GM21423 (cell line): ENCODE measurements around the gene ADAMTSL5.

ENCODE experiments used
- ATAC-seq: cut with Tn5 transposase; IDR thresholded peaks from one replicate; pipeline ENCODE4 v1.9.1; 2021; ENCODE audit warnings: mild to moderate bottlenecking, moderate library complexity; ENCODE audit not compliant: unreplicated experiment

The ADAMTSL5 gene

DNA sequence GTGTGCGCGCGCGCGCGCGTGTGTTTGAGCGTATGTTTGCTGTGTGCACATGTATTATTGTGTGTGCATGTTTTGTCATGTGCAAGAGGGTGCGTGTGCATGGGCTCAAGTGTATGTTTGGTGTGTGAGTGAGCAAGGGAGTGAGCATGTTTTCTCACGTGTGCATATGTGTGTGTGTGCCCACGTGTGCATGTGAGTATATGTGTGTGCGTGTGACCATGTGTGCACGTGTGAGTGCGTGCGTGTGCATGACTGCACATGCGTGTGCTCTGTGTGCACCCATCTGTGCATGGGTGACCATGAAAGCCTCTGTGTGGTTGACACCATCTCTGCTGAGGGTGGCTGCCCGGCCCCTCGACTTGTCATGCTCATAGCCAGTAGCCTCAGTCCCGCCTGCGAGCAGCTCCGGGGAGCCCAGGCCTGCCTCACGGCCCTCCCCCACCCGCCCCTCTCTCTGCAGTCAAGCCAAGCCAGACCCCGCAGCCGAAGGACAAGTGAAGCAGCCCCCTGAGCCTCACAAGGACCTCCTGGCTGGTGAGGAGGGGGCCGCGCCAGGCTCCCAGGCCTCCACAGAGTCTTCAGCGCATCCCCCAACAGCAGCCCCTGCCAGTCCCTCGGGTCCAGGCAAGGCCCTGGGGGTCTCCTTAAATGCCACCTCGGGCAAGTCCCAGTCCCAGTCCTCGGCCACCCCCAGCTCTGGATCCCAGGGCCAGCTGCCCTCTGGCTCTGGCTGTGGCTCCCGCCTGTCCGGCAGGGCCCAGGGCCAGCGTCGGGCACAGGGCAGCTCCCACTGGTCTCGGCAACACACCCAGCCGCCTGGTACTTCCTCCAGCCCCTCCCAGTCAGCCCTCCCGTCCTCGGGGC, 15.9 kb downstream of the ADAMTSL5 start:
- no peak for ATAC-seq

DNA sequence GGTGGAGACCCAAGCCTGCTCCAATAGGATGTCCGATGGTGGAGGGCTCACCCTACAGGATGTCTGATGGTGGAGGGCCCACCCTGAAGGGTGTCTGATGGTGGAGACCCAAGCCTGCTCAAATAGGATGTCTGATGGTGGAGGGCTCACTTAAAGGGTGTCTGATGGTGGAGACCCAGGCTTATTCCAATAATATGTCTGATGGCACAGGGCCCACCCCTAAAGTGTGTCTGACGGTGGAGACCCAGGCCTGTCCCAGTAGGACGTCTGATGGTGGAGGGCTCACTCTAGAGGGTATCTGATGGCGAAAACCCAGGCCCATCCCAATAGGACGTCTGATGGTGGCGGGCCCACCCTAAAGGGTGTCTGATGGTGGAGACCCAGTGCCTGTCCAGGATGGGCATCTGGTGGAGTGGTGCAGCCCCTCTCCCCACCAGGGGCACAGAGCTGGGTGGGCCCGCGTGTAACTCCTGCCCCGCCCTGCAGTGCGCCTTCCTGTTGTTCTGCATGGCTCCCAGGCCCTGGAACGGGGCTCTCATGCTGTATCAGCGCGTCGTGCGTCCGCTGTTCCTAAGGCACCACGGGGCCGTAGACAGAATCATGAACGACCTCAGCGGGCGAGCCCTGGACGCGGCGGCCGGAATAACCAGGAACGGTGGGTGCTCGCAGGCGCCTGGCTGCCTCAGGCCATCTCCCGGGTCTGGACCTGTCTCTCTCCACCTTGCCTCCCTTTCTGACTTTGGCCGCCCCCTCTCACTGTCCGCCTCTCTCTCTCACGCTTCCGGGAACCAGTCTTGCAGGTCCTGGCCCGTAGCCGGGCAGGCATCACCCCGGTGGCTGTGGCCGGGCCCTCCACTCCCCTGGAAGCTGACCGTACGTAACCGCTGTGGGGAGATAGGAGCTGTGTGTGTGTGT, 16.8 kb downstream of the ADAMTSL5 start:
- no peak for ATAC-seq

DNA sequence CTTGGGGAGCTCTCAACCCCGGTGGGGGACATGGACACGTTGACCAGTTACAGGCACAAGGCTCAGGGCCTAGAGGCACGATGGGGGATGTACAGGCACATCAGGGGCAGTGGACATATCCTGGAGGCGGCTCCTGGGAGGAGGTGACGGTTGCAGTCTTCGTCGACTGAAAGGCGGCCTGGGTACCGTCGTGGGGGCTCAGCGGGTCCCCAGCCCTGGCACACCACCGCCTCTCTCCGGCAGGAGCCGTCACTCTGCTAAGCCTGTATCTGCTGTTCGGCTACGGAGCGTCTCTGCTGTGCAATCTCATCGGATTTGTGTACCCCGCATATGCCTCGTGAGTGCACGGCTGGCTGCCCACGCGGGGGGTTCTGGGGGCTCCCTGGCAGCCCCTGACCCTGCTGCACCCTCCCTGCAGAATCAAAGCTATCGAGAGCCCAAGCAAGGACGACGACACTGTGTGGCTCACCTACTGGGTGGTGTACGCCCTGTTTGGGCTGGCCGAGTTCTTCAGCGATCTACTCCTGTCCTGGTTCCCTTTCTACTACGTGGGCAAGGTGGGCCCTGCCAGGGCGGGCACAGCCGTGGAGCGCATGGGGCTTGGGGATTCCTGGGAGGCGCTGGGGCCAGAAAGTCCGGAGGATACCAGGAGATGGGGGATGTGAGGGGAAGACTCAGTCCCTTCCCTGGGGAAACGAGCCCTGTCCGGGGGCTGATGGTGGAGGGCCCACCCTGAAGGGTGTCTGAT, 17.6 kb downstream of the ADAMTSL5 start:
- no peak for ATAC-seq

DNA sequence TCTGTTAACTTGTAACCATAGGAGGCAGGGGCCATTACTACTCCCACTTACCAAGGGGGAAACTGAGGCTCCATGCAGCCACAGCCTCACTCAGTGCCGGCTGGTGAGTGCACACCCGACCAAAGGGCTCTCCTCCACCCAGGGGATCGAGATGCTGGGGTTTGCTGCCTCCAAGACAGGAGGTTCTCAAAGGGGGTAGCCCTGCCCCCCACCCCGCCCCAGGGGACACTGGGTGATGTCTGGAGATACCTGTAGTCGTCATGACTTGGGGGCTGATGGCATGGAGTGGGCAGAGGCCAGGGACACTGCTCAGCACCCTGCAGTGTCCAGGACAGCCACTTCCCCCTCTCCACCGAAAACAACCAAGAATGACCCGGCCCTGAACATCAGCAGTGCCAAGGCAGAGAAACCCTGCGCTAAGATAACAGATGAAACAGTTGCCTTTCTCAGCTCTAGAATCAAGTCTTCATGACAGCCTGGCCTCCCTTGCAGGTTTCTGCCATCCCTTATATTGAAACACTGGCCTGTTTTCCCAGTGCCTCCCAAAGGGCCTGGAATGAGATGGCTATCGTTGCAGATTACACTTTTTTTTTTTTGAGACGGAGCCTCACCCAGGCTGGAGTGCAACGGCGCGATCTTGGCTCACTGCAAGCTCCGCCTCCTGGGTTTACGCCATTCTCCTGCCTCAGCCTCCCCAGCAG, 18.6 kb downstream of the ADAMTSL5 start:
- ATAC-seq, result no peak

DNA sequence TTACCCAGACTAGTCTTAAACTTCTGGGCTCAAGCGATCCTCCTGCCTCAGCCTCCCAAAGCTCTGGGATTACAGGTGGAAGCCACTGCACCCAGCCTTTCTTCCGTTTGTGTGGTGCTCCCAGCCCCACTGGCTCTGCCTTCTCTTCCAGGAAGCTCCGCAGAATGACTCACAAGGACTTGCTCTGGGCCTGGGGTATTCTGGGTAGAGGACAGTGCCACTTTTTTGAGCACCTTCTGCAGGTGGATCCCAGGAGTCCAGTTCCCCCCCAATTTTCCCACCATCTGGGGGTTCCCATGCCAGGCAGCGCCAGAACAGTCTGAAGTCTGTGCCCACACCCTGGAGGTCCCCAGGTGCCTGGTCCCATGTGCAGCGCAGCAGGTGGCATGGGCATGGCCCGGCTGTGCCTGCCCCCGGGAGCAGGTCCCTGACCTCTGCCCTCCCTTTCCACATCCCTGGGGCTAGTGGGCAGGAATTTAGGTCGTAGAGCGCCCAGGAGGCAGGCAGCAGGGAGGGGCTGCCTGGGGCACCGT, 20.3 kb downstream of the ADAMTSL5 start:
- no peak for ATAC-seq

DNA sequence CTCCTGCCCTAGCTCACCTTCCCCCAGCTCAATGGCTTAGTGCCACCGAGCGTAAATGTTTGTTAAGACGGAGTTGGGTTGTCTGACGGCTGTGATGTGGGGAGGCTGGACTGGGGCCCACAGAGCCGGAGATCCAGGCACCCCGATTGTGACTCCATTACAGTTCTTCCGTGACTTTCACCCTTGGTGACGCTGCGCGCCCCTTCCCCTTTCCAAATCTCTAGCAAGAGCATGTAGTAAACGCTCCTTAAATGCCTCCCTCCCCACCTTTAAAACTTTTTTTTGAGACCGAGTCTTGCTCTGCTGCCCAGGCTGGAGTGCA, 21.0 kb downstream of the ADAMTSL5 start:
- ATAC-seq, result no peak

DNA sequence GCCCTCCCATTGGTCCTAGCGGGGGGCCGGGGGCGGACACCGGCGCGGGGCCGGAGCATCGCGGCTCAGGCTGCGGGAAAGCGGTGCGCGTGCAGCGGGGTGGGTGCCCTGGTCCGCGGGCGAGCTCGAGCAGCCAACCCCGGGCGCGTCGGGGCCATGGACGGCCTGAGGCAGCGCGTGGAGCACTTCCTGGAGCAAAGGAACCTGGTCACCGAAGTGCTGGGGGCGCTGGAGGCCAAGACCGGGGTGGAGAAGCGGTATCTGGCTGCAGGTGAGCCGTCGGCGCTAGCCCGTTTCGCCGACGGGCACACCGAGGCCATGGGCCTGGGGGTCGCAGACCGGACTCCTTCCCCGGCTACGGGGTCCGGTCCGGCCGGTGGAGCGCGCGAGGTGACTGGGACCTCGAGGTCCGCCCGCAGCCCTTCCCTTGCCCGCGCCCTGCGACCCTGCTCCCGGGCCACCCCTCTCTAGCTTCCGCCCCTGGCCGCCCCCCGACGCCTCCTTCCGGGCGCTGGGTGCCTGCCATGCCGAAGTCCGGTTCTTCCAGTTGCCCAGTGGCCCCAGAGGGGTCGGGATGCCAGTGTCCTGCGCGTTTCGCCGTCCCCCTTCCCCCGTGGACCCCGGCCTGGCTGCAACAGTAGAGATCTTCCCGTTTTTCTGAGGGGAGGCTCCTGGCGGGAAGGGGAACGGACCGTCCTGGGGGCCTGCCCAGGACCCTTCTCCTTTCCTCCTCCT, 21.5 kb downstream of the ADAMTSL5 start, which contains the start of gene REEP6:
Gene REEP6 (plus strand): TSS at position 68 of the 735 bp plus-strand sequence. CDS start 89 bp downstream, at position 157.
- no peak for ATAC-seq

DNA sequence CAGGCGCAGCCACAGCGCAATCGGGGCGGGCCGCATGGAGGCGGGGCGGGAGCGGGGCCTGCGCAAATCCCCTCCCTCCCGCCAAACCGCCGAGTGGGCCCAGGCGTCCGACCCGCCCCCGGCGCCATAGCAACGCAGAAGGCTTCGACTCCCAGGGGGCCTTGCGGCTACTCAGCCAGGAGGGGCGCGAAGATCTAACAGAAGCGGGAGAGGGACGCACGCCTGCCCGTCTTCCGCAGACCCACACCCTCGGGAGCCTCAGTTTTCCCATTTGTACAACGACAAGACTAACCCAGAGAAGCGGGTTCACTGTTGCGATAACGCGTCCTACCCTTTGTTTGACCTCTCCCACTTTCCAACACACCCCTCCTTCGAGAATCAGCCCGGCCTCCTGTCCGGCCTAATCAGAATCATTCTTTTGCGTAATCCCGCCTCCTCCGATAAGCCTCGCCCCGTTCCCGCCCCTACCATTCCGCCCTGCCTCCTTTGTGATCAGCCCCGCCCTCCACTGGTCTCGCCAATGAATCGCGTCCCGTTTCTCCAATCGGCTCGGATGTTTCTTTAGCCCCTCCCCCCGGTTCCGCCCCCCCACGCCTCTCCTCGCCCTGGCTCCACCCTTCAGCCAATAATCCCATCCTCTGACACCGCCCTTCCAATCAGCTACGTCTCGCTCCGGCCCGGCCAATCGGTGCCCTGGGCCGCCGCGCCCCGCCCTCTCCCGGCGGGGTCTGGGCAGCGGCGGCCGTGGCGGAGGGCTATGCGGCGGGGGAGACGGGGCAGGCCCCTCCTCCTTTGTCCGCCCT, 22.3 kb downstream of the ADAMTSL5 start, which contains the start of gene PCSK4:
Gene PCSK4 (minus strand): TSS at position 40 of the 803 bp plus-strand sequence. CDS start 4 bp downstream, at position 36.
- peak; percentile 78 for ATAC-seq

DNA sequence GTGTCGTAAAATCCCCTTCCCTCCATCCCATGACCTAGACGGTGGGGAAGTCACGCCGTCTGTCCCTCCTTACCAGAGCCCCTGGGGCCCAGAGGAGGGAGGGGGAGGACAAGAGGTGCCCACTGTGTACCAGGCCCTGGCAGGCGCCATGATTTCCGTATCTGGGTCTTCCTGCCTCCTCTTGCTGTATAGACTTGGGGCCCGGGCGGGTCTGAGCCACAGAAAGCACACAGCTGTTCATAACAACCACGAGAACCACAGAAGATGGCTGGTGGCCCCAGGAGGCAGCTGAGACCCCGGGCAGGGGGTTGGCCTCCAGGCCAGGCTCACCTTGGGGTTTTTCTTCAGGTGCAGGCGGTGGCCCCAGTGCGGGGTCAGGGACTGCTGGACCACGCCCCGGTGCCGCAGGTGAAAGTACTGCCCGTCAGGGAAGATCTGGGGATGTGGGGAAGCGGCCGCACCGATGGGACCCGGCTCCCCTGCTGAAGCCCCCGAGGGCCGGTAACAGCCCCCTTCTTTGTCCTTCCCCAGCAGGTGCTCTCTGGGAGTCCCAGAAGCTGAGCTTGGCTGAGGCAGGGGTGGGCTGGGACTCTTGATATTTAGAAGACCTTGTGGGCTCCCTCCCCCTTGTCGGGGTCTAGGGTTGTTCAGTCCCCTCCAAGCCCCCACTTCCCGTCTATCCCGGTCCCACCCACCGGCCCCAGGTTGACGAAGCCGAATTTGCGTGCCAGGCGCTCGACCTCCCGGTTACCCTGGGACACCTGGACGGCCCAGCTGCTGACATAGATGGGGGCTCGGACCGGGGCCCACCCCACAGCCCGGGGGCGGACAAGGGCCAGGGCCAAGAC, 23.1 kb downstream of the ADAMTSL5 start:
- no peak for ATAC-seq

DNA sequence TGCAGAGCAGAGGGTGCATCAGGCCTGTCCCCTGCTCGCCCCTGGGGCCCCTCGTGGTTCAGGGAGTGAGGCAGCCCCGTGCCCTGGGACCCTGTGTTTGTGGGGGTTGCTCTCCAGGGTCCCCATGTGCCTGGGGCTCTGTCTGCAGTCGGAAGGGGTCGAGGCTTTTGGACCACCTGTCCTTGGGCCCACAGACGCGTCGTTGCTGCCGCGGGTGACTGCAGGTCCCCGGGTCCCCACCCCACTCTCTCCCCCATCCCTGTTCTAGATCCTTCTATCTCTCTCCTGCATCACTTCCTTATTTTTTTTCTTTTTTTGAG, 24.6 kb downstream of the ADAMTSL5 start:
- no peak for ATAC-seq

DNA sequence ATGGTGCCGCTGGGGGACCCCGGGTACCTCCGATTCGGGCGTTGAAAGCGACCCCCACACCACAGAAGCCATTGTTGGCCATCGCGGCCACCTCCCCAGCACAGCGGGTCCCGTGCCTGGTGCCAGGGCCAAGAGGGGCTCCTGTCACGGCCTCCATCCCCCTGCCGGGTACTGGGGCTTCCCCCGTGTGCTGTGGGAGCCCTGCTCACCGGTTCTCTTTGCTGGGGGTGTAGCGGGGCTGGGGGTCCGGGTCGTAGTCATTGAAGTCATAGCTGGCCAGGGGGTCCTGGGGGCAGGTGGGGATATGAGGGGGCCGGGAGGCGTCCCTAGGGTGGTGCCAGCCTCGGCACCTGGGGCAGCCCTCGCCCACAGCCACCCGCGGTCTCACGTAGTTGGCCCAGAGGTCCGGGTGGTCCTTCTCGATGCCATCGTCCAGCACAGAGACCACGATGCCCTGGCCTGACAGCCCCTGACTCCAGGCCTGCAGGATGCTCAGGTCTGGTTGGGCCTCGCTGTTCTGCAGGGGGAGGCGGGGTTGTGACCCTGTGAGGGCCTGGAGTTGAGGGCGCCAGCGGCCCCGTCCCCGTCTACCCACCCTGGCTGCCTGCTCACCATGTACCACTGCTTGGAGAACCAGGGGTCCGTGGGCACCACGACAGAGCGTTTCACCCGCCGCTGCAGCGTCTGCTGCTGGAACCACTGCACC, 25.1 kb downstream of the ADAMTSL5 start:
- ATAC-seq, result no peak

DNA sequence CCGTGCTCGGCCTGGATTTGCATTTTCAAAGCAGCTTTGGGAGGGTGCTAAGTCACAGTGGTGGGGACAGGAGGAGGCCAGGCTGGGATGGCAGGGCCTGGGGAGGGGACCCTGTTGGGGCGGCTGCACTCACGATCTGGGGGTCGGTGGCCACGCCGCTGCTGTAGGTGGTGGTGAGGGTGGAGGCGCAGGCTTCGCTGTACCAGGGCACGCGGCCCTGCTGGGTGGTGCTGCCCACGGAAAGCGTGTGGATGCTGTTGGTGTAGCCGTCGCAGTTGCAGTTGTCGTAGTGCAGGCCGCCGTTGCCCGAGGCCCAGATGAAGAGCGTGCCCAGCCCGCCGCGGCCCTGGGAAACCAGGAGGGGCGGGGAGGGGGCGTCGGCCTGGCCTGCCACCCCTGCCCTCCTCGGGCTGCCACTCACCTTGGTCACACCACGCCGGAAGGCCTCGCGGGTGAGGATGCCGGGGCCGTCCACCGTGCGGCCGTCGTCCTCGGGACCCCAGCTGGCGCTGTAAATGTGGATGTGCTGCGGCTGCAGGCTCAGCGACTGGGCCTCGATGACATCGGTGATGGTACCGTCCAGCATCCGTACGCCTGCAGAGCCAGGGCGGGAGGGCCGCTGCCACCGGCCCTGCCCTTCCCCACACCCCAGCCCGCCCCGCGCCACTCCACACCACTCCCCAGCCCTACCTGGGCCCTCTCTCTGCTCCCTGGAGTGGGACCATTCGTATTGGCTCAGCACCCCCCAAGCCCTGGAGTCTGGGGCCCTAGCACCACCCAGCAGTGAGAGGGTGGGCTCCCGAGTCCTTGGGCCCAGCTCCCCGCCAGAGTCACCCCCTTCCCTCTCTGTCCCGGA, 25.9 kb downstream of the ADAMTSL5 start:
- no peak for ATAC-seq

DNA sequence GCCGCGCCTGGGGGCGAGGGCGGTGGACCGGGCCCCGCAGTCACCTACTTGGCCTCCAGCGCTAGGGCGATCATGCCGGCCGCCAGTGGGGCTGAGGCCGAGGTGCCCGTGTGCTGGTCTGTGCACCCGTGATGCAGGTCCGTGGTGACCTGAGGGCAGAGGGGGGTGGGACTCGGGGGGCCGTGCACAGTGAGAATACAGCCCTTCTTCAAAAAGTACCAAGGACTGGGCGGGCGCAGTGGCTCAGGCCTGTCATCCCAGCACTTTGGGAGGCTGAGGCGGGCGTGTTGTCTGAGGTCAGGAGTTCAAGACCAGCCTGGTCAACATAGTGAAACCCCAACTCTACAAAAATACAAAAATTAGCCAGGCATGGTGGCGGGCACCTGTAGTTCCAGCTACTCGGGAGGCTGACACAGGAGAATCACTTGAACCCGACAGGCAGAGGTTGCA, 28.8 kb downstream of the ADAMTSL5 start:
- no peak for ATAC-seq

DNA sequence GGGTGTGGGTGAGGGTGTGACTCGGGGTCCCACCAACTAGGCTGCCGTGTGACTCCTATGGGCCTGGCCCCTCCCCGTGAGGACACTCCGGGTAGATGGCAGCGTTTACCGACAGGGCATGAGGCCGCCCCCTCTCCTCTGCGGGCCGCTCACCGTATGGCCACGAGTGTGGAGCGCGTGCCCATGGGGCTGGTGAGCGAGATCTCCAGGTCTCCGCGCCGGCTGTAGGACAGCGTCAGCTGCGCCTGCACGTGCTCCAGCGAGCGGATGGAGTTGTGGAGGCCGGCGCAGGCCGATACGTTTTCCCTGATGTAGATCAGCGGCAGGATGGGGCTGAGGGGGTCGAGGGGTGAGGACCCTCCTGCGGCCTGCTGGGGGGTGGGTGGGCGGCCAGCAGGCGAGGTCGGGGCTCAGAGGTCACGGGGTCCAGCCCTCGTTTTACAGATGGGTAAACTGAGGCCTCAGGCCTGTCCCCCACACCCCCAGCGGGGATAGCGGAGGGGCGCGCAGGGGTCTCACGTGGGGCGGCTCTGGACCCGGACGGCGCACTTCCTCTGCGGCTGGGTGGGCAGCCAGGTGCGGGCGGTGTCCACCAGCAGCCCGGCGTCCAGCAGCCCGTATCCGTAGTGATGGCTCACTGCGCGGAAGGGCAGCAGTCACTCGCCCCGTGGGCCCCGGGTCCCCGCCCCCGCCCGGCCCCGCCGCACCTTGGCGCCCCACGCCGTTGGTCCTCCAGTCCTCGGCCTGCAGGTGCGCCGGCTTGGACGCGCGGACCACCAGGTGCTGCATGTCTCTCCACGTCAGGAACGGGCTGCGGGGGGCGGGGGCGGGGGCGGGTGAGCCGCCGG, 29.5 kb downstream of the ADAMTSL5 start:
- ATAC-seq, result no peak

DNA sequence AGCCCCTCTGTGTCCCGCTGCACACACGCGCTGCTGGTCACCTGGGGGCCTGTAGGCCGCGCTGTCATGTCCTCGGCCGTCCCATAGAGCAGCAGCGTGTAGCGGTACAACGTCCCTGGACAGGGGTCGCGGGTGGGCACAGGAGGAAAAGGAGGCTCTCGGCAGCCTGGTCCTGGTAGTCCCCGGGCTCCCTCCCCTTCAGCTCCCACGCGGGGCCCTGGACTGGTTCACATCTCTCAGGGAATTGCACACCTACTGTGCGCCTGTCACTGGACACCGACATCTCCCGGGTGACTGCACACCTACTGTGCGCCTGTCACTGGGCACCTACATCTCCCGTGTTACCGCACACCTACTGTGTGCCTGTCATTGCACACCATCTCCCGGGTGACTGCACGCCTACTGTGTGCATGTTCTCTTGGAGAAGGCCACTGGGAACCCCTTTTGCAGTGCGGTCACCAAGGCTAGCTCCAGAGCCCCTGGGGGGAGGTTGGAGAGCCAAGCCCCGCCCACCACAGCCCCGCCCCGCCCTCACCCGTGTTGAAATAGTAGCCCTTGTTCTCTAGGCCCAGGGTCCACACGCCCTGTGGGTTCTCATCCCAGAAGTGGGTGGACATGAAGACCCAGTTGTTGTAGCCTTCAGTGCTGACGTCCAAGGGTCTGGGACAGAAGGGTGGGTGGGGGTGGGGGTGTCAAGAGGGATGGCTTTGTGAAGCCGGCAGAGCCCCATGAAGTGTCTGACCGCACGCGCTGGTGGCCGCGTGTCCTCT, 30.3 kb downstream of the ADAMTSL5 start:
- ATAC-seq, result no peak
